Measurements from ENCODE around the gene KIF20A. TPM values are rescaled to one million over a fixed set of nuclear protein-coding genes. Genes with fewer than 3 reads are reported as not detected.

KIF20A gene
- total and polyA plus RNA-seq, 4 donors, result 0.33 to 32.3 (median 1.4) TPM

DNA sequence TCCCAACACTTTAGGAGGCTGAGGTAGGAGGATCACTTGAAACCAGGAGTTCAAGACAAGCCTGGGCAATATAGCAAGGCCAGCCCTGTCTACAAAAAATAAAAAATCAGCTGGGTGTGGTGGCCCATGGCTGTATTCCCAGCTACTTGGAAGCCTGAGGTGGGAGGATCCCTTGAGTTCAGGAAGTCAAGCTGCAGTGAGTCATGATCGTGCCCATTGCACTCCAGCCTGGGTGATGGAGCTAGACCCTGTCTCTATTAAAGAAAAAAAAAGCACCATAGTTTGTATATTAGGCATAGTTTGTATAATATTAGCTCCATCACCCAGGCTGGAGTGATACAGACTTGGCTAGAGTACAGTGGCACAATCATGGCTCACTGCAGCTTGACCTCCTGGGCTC is 30.1 kb upstream of the KIF20A start:
- Histone ChIP-seq H3K4me3 (ENCODE audit: low read depth in 1 of 3, low read length in 3 of 3) (no peak overlapping the region), H3K27ac (ENCODE audit: low read depth in 1 of 2, low read length in 2 of 2) (no peak overlapping the region), H3K9me3 (ENCODE audit: control insufficient read depth in 4 of 4, low read length in 3 of 4) (no peaks in the 10 kb centered on the region), H3K4me1 (ENCODE audit: control insufficient read depth in 4 of 4, insufficient read depth in 4 of 4, low read length in 3 of 4) (no peaks in the 10 kb centered on the region), H3K36me3 (ENCODE audit: control insufficient read depth in 4 of 4, insufficient read depth in 3 of 4, low read depth in 1 of 4, low read length in 3 of 4) (no peaks in the 10 kb centered on the region), H3K27me3 (ENCODE audit: control insufficient read depth in 4 of 4, insufficient read depth in 4 of 4, low read length in 3 of 4) (no peaks in the 10 kb centered on the region), H3K9ac (ENCODE audit: low read depth in 1 of 2, low read length in 2 of 2) (no peak overlapping the region)
- TF ChIP-seq JUND (IDR thresholded peaks at IDR 0.05), result no peak
- TF ChIP-seq HNF4A (conservative IDR thresholded peaks at IDR 0.05), result no peak
- TF ChIP-seq, protein P1, sequence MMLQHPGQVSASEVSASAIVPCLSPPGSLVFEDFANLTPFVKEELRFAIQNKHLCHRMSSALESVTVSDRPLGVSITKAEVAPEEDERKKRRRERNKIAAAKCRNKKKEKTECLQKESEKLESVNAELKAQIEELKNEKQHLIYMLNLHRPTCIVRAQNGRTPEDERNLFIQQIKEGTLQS (IDR thresholded peaks at IDR 0.05), result no peak
- TF ChIP-seq, protein P2, sequence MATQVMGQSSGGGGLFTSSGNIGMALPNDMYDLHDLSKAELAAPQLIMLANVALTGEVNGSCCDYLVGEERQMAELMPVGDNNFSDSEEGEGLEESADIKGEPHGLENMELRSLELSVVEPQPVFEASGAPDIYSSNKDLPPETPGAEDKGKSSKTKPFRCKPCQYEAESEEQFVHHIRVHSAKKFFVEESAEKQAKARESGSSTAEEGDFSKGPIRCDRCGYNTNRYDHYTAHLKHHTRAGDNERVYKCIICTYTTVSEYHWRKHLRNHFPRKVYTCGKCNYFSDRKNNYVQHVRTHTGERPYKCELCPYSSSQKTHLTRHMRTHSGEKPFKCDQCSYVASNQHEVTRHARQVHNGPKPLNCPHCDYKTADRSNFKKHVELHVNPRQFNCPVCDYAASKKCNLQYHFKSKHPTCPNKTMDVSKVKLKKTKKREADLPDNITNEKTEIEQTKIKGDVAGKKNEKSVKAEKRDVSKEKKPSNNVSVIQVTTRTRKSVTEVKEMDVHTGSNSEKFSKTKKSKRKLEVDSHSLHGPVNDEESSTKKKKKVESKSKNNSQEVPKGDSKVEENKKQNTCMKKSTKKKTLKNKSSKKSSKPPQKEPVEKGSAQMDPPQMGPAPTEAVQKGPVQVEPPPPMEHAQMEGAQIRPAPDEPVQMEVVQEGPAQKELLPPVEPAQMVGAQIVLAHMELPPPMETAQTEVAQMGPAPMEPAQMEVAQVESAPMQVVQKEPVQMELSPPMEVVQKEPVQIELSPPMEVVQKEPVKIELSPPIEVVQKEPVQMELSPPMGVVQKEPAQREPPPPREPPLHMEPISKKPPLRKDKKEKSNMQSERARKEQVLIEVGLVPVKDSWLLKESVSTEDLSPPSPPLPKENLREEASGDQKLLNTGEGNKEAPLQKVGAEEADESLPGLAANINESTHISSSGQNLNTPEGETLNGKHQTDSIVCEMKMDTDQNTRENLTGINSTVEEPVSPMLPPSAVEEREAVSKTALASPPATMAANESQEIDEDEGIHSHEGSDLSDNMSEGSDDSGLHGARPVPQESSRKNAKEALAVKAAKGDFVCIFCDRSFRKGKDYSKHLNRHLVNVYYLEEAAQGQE (IDR thresholded peaks at IDR 0.05), result no peak
- no peak for TF ChIP-seq ZBTB33 (IDR thresholded peaks at IDR 0.05)
- TF ChIP-seq RXRA (IDR thresholded peaks at IDR 0.05), result no peak
- TF ChIP-seq SP1 (IDR thresholded peaks at IDR 0.05), result no peak
- TF ChIP-seq GABPA (IDR thresholded peaks at IDR 0.05 in 1 of 2, conservative IDR thresholded peaks at IDR 0.05 in 1 of 2), result no peak
- no peak for TF ChIP-seq FOXA2 (IDR thresholded peaks at IDR 0.05)
- no peak for TF ChIP-seq RAD21 (IDR thresholded peaks at IDR 0.05)
- TF ChIP-seq FOXA1 (IDR thresholded peaks at IDR 0.05), result no peak
- no peak for TF ChIP-seq YY1 (IDR thresholded peaks at IDR 0.05)
- TF ChIP-seq, protein P3, sequence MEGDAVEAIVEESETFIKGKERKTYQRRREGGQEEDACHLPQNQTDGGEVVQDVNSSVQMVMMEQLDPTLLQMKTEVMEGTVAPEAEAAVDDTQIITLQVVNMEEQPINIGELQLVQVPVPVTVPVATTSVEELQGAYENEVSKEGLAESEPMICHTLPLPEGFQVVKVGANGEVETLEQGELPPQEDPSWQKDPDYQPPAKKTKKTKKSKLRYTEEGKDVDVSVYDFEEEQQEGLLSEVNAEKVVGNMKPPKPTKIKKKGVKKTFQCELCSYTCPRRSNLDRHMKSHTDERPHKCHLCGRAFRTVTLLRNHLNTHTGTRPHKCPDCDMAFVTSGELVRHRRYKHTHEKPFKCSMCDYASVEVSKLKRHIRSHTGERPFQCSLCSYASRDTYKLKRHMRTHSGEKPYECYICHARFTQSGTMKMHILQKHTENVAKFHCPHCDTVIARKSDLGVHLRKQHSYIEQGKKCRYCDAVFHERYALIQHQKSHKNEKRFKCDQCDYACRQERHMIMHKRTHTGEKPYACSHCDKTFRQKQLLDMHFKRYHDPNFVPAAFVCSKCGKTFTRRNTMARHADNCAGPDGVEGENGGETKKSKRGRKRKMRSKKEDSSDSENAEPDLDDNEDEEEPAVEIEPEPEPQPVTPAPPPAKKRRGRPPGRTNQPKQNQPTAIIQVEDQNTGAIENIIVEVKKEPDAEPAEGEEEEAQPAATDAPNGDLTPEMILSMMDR (IDR thresholded peaks at IDR 0.05; ENCODE audit: low read depth, low read length, missing input control), result no peak
- no peak for TF ChIP-seq NR2F2 (IDR thresholded peaks at IDR 0.05)
- TF ChIP-seq MAX (IDR thresholded peaks at IDR 0.05), result no peak
- TF ChIP-seq EGR1 (IDR thresholded peaks at IDR 0.05; ENCODE audit: low read depth in 2 of 2), result no peak
- 72% methylated on average over 1 of the region's 1 CpG for WGBS
- no peak for DNase-seq (ENCODE audit: low spot score)

GRCh38 chr5:138149530-138149929 is 29.4 kb upstream of the KIF20A start:
- H3K36me3 ChIP-seq (ENCODE audit: control insufficient read depth in 4 of 4, insufficient read depth in 3 of 4, low read depth in 1 of 4, low read length in 3 of 4), result no peaks in the 10 kb centered on the region
- no peaks in the 10 kb centered on the region for H3K27me3 ChIP-seq (ENCODE audit: control insufficient read depth in 4 of 4, insufficient read depth in 4 of 4, low read length in 3 of 4)
- H3K4me3 ChIP-seq (ENCODE audit: low read depth in 1 of 3, low read length in 3 of 3), result no peak overlapping the region
- no peaks in the 10 kb centered on the region for H3K9me3 ChIP-seq (ENCODE audit: control insufficient read depth in 4 of 4, low read length in 3 of 4)
- no peak for DNase-seq (ENCODE audit: low spot score)
- H3K9ac ChIP-seq (ENCODE audit: low read depth in 1 of 2, low read length in 2 of 2), result no peak overlapping the region
- WGBS, result 60% methylated on average over 3 of the region's 3 CpGs
- no peaks in the 10 kb centered on the region for H3K4me1 ChIP-seq (ENCODE audit: control insufficient read depth in 4 of 4, insufficient read depth in 4 of 4, low read length in 3 of 4)
- no peak overlapping the region for H3K27ac ChIP-seq (ENCODE audit: low read depth in 1 of 2, low read length in 2 of 2)
- TF ChIP-seq FOXA1 (IDR thresholded peaks at IDR 0.05) (no peak), EGR1 (IDR thresholded peaks at IDR 0.05; ENCODE audit: low read depth in 2 of 2) (no peak), HNF4G (IDR thresholded peaks at IDR 0.05) (no peak), RXRA (IDR thresholded peaks at IDR 0.05) (no peak), FOXA2 (IDR thresholded peaks at IDR 0.05) (no peak), ZBTB33 (IDR thresholded peaks at IDR 0.05) (no peak), HNF4A (conservative IDR thresholded peaks at IDR 0.05) (no peak), NR2F2 (IDR thresholded peaks at IDR 0.05) (no peak), YY1 (IDR thresholded peaks at IDR 0.05) (no peak), JUND (IDR thresholded peaks at IDR 0.05) (no peak), MAX (IDR thresholded peaks at IDR 0.05) (no peak)
- TF ChIP-seq, protein P1 (IDR thresholded peaks at IDR 0.05), result no peak
- TF ChIP-seq, protein P3 (IDR thresholded peaks at IDR 0.05; ENCODE audit: low read depth, low read length, missing input control), result no peak
